Lower leg skin (tissue), 3 donors: ENCODE measurements around the gene TRPM2.

Source experiments
- POLR2A ChIP-seq, 2 donors: fragments of 450-650 bp; IDR thresholded peaks; one replicate each; pipeline ENCODE4 v1.6.1; 2016 to 2017; ENCODE audit warnings: antibody characterized with exemption in 2 of 2, mild to moderate bottlenecking in 1 of 2, moderate library complexity in 1 of 2
- TF ChIP-seq, protein P1 (sequence below), 3 donors: fragments of 450-650 bp; IDR thresholded peaks; one replicate each; pipeline ENCODE4 v1.5.1; 2016; ENCODE audit warnings: antibody characterized with exemption in 3 of 3, mild to moderate bottlenecking in 3 of 3, moderate library complexity in 2 of 3

DNA sequence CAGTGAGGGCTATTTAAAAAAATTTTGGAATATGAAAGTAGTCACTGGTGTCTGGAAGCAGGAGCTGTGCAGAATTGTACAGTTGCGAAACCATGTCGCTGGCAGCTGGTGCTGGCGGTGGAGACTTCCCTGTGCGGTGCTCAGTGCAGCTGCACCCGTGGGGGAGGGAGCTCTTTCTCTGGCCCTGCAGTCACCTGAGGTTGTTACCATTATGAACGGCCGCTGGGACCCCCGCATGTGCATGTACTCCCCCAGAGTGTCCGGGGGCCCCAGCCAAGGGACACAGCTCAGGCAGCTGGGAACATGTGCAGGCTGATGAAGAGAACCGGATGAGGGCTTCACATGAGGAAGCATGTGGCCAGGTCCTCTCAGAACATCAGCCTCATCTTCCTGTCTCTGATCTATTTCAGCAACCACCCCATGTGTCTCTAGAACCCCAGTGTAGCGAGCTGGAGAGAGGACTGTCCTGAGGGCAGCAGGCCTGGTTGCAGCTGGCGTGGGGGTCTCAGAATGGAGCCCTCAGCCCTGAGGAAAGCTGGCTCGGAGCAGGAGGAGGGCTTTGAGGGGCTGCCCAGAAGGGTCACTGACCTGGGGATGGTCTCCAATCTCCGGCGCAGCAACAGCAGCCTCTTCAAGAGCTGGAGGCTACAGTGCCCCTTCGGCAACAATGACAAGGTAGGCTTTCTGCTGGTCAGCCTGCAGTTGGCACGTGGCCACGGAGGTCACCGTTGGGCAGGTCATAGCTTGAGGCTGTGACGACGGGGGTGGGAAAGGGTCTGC is at the start of gene TRPM2:
- TF ChIP-seq, protein P1, sequence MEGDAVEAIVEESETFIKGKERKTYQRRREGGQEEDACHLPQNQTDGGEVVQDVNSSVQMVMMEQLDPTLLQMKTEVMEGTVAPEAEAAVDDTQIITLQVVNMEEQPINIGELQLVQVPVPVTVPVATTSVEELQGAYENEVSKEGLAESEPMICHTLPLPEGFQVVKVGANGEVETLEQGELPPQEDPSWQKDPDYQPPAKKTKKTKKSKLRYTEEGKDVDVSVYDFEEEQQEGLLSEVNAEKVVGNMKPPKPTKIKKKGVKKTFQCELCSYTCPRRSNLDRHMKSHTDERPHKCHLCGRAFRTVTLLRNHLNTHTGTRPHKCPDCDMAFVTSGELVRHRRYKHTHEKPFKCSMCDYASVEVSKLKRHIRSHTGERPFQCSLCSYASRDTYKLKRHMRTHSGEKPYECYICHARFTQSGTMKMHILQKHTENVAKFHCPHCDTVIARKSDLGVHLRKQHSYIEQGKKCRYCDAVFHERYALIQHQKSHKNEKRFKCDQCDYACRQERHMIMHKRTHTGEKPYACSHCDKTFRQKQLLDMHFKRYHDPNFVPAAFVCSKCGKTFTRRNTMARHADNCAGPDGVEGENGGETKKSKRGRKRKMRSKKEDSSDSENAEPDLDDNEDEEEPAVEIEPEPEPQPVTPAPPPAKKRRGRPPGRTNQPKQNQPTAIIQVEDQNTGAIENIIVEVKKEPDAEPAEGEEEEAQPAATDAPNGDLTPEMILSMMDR (IDR thresholded peaks at IDR 0.05) = no peak
- TF ChIP-seq POLR2A (IDR thresholded peaks at IDR 0.05) = no peak
